Measurements from ENCODE around the gene FBN1.

DNA sequence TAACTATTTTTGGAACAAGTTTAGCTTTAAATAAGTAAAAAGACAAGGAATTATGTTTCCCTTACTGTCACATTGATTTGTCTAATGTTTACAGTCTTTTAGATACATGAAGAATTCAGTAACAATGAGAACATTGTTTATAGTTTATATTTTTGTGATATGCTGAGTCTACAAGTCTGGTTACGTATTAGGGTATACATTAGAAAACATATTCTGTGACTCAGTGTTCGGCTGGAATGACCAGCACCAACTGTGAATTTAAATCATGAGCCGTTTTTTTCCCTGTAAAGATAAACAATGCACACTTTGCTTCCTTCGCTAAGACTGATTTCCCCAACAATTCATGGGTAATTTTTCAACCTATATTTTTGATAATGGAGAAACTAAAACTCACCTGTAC lies 182.8 kb downstream of the FBN1 start:
- TF ChIP-seq CTCF (IDR thresholded peaks at IDR 0.05) = no peak
- no peak for TF ChIP-seq POLR2A (IDR thresholded peaks at IDR 0.05)
- TF ChIP-seq EP300 (IDR thresholded peaks at IDR 0.05) = no peak

All from upper lobe of left lung (tissue), 4 donors.